Kidney epithelial cell (primary cell): ENCODE measurements around the gene RAI1. TPM values are rescaled to one million over a fixed set of nuclear protein-coding genes. Genes with fewer than 3 reads are reported as not detected.

Experiments used
- DNase-seq: peaks from one replicate; pipeline ENCODE4 v3.0.0-alpha.2; 2010; ENCODE audit warnings: low read depth
- H3K27me3 ChIP-seq: 2 replicates; pipeline ENCODE4 v1.6.0; 2011; ENCODE audit warnings: low read length; ENCODE audit not compliant: control insufficient read depth, insufficient read depth
- H3K36me3 ChIP-seq: 2 replicates; pipeline ENCODE4 v1.5.1; 2011; ENCODE audit warnings: low read length; ENCODE audit not compliant: control insufficient read depth, insufficient read depth
- H3K4me3 ChIP-seq: 2 replicates; pipeline ENCODE4 v1.5.1; 2011; ENCODE audit warnings: low read depth, mild to moderate bottlenecking, control low read depth, low read length
- CTCF ChIP-seq: IDR thresholded peaks from 2 replicates; pipeline ENCODE4 v1.5.1; 2011; ENCODE audit warnings: mild to moderate bottlenecking, moderate library complexity, low read length, control low read depth, inconsistent platforms; ENCODE audit not compliant: insufficient read depth, poor library complexity, severe bottlenecking
- total RNA-seq: library from RNA; depleted of rRNA; stranded (reverse); fragments of >200 nt; gene quantifications from 2 replicates; pipeline ENCODE4 v1.2.3, GENCODE V29; 2015

The RAI1 gene
- total RNA-seq, 1 donor from 2014 or later: 31.3 TPM

GRCh38 chr17:17682293-17682736 is 1.1 kb downstream of the RAI1 start:
- Histone ChIP-seq H3K4me3 (peak overlapping the region; percentile 89), H3K36me3 (no peaks in the 10 kb centered on the region), H3K27me3 (no peaks in the 10 kb centered on the region)
- DNase-seq: no peak
- TF ChIP-seq CTCF: no peak

DNA sequence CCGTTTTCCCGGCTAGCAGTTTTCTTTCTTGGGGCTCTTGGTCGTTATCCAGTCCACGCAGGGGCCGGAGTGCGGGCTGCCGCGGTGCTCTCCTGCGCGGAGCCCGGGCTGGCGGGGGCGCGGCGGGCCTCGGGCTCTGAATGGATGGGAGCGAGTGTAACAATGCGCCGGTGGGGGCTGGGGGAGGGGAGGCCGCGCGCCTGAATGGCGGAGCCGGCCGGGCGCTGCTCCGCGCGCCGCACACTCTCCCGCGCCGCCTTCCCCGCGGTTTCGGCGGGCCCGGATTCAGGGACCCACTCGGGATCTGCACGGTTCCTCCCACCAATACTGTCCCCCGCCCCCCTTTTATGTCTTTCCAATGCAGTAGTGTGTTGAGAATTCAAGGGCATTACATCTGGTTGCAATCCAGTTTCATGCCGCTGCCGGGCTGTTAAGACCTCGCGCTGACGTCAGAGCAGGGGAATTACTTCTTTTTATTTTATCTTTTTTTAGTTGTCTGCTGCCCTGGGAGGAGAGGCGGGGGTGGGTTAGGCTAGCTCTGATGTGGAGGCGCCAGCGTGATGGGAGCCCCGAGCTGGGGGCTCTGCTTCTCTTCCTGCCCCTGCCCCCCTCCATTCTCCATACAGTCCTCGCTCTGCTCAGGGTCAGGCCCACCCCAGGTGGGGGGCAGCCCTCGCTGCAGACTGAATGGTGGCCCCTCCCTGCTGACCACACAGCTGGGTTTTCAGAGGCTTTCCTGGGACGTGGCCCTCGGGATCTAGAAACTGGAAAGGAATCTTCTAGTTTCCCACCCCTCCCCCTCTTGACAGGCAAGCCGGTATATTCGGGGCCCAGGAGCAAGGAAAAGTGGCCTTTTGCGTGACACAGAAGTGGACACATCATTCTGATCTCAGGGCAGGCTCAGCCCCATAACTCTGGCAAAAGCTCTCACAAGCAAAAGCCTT is 1.8 kb downstream of the RAI1 start:
- Histone ChIP-seq H3K27me3 (no peaks in the 10 kb centered on the region), H3K4me3 (peak overlapping the region; percentile 89), H3K36me3 (no peaks in the 10 kb centered on the region)
- no peak for DNase-seq
- no peak for TF ChIP-seq CTCF

- no peaks in the 10 kb centered on the region for H3K27me3 ChIP-seq
- no peak for DNase-seq
- H3K36me3 ChIP-seq: no peaks in the 10 kb centered on the region
- no peak for TF ChIP-seq CTCF
- no peak overlapping the region for H3K4me3 ChIP-seq
Observed at GRCh38 chr17:17683710-17684365, 2.6 kb downstream of the RAI1 start.

GRCh38 chr17:17684906-17685774 is 3.9 kb downstream of the RAI1 start:
- Histone ChIP-seq H3K4me3 (no peak overlapping the region), H3K27me3 (no peaks in the 10 kb centered on the region), H3K36me3 (no peaks in the 10 kb centered on the region)
- TF ChIP-seq CTCF: no peak
- no peak for DNase-seq

DNA sequence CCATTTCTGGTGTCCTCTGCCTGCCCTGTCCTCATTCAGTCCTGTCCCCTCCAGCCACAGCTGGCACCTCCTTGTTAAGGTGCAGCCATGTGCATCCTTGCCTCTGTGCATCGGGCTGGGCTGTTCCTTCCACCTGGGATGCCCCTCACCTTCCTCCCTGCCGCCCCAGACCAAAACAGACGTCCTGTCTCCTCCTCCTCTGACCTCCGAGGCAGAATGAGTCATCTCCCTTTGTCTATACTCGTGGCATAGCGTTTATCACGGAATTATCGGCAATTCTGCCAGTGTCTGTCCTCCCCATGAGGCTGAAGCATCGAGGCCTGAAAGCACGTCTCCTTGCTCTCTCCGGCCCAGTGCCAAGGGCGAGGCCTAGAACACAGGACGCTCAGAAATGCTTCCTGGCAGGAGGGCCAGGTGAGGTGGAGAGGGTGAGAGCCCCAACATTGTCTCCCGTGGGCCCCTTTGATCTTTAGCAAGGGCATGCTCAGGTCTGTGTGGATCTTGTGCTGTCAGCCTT is 4.6 kb downstream of the RAI1 start:
- TF ChIP-seq CTCF: no peak
- Histone ChIP-seq H3K36me3 (no peaks in the 10 kb centered on the region), H3K27me3 (no peaks in the 10 kb centered on the region), H3K4me3 (no peak overlapping the region)
- peak; percentile 54 for DNase-seq
